Smooth muscle cell (in vitro differentiated cells): Measurements from ENCODE around the gene HBA1. TPM values are rescaled to one million over a fixed set of nuclear protein-coding genes. Genes with fewer than 3 reads are reported as not detected.
"Not testable (repeated sequence)": the region's sequence is repeated elsewhere in the genome, so short reads cannot be mapped to it uniquely, and the experiment has no call there.

Source experiments
- DNase-seq: peaks from one replicate; lab custom pipeline; 2025; ENCODE audit not compliant: unreplicated experiment; lab: John Stamatoyannopoulos, UW
- H2AFZ ChIP-seq: fragments of 200-600 bp; sonication (generic); 2 replicates; pipeline ENCODE4 v1.6.0; 2016; ENCODE audit warnings: antibody characterized with exemption, low read depth, mild to moderate bottlenecking
- H3F3A ChIP-seq: fragments of 200-600 bp; sonication (generic); 2 replicates; pipeline ENCODE4 v1.6.0; 2017; ENCODE audit warnings: antibody characterized with exemption, low read depth
- H3K27ac ChIP-seq: fragments of 200-600 bp; sonication (generic); 2 replicates; pipeline ENCODE4 v1.5.1; 2016; ENCODE audit warnings: low read depth, mild to moderate bottlenecking
- H3K27me3 ChIP-seq: fragments of 200-600 bp; sonication (generic); 2 replicates; pipeline ENCODE4 v1.6.1; 2016; ENCODE audit warnings: low read depth, mild to moderate bottlenecking
- H3K36me3 ChIP-seq: fragments of 200-600 bp; sonication (generic); 2 replicates; pipeline ENCODE4 v1.5.1; 2016; ENCODE audit warnings: low read depth
- H3K4me1 ChIP-seq: fragments of 200-600 bp; sonication (generic); 2 replicates; pipeline ENCODE4 v1.5.1; 2016; ENCODE audit warnings: low read depth
- H3K4me2 ChIP-seq: fragments of 200-600 bp; sonication (generic); 2 replicates; pipeline ENCODE4 v1.6.0; 2016; ENCODE audit warnings: mild to moderate bottlenecking
- H3K4me3 ChIP-seq: fragments of 200-600 bp; sonication (generic); 2 replicates; pipeline ENCODE4 v1.5.1; 2016; ENCODE audit warnings: mild to moderate bottlenecking
- H3K79me2 ChIP-seq: fragments of 200-600 bp; sonication (generic); 2 replicates; pipeline ENCODE4 v1.6.0; 2016; ENCODE audit warnings: low read depth, mild to moderate bottlenecking
- H3K9ac ChIP-seq: fragments of 200-600 bp; sonication (generic); 2 replicates; pipeline ENCODE4 v1.6.0; 2016; ENCODE audit warnings: low read depth
- H3K9me3 ChIP-seq: fragments of 200-600 bp; sonication (generic); replicated peaks from 2 replicates; pipeline ENCODE4 v1.5.1; 2016; ENCODE audit warnings: low read depth
- H4K20me1 ChIP-seq: fragments of 200-600 bp; sonication (generic); 2 replicates; pipeline ENCODE4 v1.6.0; 2016; ENCODE audit warnings: low read depth
- WGBS: methylation state at CpG from one replicate; pipeline ENCODE4 v1.1.7; 2016; ENCODE audit warnings: low lambda C conversion rate; 5-methylcytosine and 5-hydroxymethylcytosine counted together
- polyA plus RNA-seq: library from polyadenylated mRNA; unstranded; fragments of >200 nt; fragmentation: Nextera tagmentation; extraction: Ambion mirVana; gene quantifications from 2 replicates; pipeline ENCODE4 v1.2.1, GENCODE V29; 2016
- total RNA-seq: library from RNA; depleted of rRNA; stranded (reverse); fragments of >200 nt; gene quantifications from 2 replicates; pipeline ENCODE4 v1.2.3, GENCODE V29; 2014
- TF ChIP-seq, protein P1 (sequence below): fragments of 200-600 bp; sonication (generic); IDR thresholded peaks from 2 replicates; pipeline ENCODE4 v1.5.1; 2017; ENCODE audit warnings: borderline replicate concordance, mild to moderate bottlenecking, antibody characterized with exemption; ENCODE audit not compliant: insufficient read depth, poor library complexity, severe bottlenecking

Gene HBA1
- total and polyA plus RNA-seq, 2 experiments from 2014 or later, result not detected

DNA sequence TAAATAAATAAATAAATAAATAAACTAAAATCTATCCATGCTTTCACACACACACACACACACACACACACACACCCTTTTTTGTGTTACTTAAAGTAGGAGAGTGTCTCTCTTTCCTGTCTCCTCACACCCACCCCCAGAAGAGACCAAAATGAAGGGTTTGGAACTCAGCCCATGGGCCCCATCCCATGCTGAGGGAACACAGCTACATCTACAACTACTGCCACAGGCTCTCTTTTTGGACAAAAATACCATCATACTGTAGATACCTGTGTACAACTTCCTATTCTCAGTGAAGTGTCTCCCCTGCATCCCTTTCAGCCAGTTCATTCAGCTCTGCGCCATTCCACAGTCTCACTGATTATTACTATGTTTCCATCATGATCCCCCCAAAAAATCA, 5.7 kb upstream of the HBA1 start:
- H3K4me3 ChIP-seq, result no peak overlapping the region
- H3K27me3 ChIP-seq, result peaks cover 82% of the 10 kb centered on the region
- WGBS, result 97% methylated on average over 1 of the region's 1 CpG
- DNase-seq, result no peak
- no peaks in the 10 kb centered on the region for H3K79me2 ChIP-seq
- H3F3A ChIP-seq, result no peaks in the 10 kb centered on the region
- no peaks in the 10 kb centered on the region for H3K4me1 ChIP-seq
- no peaks in the 10 kb centered on the region for H3K9me3 ChIP-seq
- TF ChIP-seq, protein P1, sequence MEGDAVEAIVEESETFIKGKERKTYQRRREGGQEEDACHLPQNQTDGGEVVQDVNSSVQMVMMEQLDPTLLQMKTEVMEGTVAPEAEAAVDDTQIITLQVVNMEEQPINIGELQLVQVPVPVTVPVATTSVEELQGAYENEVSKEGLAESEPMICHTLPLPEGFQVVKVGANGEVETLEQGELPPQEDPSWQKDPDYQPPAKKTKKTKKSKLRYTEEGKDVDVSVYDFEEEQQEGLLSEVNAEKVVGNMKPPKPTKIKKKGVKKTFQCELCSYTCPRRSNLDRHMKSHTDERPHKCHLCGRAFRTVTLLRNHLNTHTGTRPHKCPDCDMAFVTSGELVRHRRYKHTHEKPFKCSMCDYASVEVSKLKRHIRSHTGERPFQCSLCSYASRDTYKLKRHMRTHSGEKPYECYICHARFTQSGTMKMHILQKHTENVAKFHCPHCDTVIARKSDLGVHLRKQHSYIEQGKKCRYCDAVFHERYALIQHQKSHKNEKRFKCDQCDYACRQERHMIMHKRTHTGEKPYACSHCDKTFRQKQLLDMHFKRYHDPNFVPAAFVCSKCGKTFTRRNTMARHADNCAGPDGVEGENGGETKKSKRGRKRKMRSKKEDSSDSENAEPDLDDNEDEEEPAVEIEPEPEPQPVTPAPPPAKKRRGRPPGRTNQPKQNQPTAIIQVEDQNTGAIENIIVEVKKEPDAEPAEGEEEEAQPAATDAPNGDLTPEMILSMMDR, result no peak
- H3K4me2 ChIP-seq, result no peak overlapping the region
- no peak overlapping the region for H3K9ac ChIP-seq
- no peak overlapping the region for H2AFZ ChIP-seq
- H3K27ac ChIP-seq, result no peak overlapping the region
- H4K20me1 ChIP-seq, result no peaks in the 10 kb centered on the region
- no peaks in the 10 kb centered on the region for H3K36me3 ChIP-seq

DNA sequence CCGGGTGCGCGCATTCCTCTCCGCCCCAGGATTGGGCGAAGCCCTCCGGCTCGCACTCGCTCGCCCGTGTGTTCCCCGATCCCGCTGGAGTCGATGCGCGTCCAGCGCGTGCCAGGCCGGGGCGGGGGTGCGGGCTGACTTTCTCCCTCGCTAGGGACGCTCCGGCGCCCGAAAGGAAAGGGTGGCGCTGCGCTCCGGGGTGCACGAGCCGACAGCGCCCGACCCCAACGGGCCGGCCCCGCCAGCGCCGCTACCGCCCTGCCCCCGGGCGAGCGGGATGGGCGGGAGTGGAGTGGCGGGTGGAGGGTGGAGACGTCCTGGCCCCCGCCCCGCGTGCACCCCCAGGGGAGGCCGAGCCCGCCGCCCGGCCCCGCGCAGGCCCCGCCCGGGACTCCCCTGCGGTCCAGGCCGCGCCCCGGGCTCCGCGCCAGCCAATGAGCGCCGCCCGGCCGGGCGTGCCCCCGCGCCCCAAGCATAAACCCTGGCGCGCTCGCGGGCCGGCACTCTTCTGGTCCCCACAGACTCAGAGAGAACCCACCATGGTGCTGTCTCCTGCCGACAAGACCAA, 4.0 kb upstream of the HBA1 start, which contains the start of gene HBA2:
HBA2 (plus strand) TSS at position 503 of the 568 bp plus-strand sequence; CDS start at position 540, 37 bp downstream.
- DNase-seq, H3K9ac ChIP-seq, H3K27ac ChIP-seq, H3K4me3 ChIP-seq, H2AFZ ChIP-seq, H3K9me3 ChIP-seq, H3F3A ChIP-seq, H3K79me2 ChIP-seq, H3K4me2 ChIP-seq, H3K36me3 ChIP-seq, H3K4me1 ChIP-seq, H4K20me1 ChIP-seq: not testable (repeated sequence)
- no CpG with 5 or more reads among the region's 74 CpGs for WGBS
- peaks cover 70% of the 10 kb centered on the region for H3K27me3 ChIP-seq

DNA sequence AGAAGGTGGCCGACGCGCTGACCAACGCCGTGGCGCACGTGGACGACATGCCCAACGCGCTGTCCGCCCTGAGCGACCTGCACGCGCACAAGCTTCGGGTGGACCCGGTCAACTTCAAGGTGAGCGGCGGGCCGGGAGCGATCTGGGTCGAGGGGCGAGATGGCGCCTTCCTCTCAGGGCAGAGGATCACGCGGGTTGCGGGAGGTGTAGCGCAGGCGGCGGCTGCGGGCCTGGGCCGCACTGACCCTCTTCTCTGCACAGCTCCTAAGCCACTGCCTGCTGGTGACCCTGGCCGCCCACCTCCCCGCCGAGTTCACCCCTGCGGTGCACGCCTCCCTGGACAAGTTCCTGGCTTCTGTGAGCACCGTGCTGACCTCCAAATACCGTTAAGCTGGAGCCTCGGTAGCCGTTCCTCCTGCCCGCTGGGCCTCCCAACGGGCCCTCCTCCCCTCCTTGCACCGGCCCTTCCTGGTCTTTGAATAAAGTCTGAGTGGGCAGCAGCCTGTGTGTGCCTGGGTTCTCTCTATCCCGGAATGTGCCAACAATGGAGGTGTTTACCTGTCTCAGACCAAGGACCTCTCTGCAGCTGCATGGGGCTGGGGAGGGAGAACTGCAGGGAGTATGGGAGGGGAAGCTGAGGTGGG, 3.1 kb upstream of the HBA1 start:
- H3K4me2 ChIP-seq, H4K20me1 ChIP-seq, H2AFZ ChIP-seq, H3K9me3 ChIP-seq, H3K36me3 ChIP-seq, H3K79me2 ChIP-seq, H3K4me1 ChIP-seq, H3K9ac ChIP-seq, DNase-seq, H3K27ac ChIP-seq, H3F3A ChIP-seq, H3K4me3 ChIP-seq: not testable (repeated sequence)
- 32% methylated on average over 25 of the region's 44 CpGs for WGBS
- peaks cover 70% of the 10 kb centered on the region for H3K27me3 ChIP-seq

DNA sequence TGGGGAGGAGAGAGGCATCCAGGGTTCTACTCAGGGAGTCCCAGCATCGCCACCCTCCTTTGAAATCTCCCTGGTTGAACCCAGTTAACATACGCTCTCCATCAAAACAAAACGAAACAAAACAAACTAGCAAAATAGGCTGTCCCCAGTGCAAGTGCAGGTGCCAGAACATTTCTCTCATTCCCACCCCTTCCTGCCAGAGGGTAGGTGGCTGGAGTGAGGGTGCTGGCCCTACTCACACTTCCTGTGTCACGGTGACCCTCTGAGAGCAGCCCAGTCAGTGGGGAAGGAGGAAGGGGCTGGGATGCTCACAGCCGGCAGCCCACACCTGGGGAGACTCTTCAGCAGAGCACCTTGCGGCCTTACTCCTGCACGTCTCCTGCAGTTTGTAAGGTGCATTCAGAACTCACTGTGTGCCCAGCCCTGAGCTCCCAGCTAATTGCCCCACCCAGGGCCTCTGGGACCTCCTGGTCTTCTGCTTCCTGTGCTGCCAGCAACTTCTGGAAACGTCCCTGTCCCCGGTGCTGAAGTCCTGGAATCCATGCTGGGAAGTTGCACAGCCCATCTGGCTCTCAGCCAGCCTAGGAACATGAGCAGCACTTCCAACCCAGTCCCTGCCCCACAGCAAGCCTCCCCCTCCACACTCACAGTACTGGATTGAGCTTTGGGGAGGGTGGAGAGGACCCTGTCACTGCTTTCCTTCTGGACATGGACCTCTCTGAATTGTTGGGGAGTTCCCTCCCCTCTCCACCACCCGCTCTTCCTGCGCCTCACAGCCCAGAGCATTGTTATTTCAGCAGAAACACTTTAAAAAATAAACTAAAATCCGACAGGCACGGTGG, 2.3 kb upstream of the HBA1 start:
- H3K4me3 ChIP-seq, H3K79me2 ChIP-seq, H3K36me3 ChIP-seq, H3F3A ChIP-seq, H2AFZ ChIP-seq, H3K9ac ChIP-seq, H3K4me1 ChIP-seq, H3K9me3 ChIP-seq, H3K27ac ChIP-seq, DNase-seq, H4K20me1 ChIP-seq, H3K4me2 ChIP-seq: not testable (repeated sequence)
- H3K27me3 ChIP-seq, result peaks cover 70% of the 10 kb centered on the region
- 54% methylated on average over 7 of the region's 13 CpGs for WGBS
